ENCODE results near the gene FGF3. TPM values are rescaled to one million over a fixed set of nuclear protein-coding genes. Genes with fewer than 3 reads are reported as not detected.

FGF3 gene
- polyA plus RNA-seq, 1 of the 3 experiments (the other 2 are of a cell fraction), result not detected

DNA sequence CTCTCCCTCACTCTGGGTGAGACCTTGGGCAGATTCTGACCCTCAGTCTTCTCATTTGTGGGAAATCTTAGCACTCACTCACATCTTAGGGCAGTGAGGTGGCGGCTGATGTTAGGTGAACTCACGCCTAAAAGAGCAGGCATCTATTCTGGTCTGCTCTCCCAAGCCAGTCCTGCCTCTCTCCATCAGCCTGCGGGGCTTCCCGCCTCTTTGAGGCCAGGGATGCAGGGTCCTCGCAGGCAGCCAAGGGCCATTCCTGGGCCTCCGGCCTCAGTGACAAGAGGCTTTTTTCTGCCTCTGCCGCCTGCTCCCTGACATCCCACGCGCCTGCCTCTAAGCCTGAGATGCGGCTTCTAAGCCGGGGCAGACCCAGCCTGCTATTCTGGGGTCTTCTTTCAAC is 30.3 kb downstream of the FGF3 start (continued):
- TF ChIP-seq POLR2AphosphoS5 (IDR thresholded peaks at IDR 0.05; ENCODE audit: low read depth, low read length) (no peak), RXRA (IDR thresholded peaks at IDR 0.05; ENCODE audit: borderline replicate concordance, low read depth) (no peak), FOSL2 (IDR thresholded peaks at IDR 0.05; ENCODE audit: borderline replicate concordance, low read depth) (no peak), NRF1 (IDR thresholded peaks at IDR 0.05; ENCODE audit: low read depth, low read length) (no peak), RCOR1 (IDR thresholded peaks at IDR 0.05; ENCODE audit: low read length) (no peak), EP300 (IDR thresholded peaks at IDR 0.05; ENCODE audit: borderline replicate concordance in 1 of 2, low read depth in 1 of 2, low read length in 1 of 2) (no peak), FOXJ3 (CRISPR knock-in tag; IDR thresholded peaks at IDR 0.05) (no peak), RAD21 (IDR thresholded peaks at IDR 0.05; ENCODE audit: low read length) (no peak)

DNA sequence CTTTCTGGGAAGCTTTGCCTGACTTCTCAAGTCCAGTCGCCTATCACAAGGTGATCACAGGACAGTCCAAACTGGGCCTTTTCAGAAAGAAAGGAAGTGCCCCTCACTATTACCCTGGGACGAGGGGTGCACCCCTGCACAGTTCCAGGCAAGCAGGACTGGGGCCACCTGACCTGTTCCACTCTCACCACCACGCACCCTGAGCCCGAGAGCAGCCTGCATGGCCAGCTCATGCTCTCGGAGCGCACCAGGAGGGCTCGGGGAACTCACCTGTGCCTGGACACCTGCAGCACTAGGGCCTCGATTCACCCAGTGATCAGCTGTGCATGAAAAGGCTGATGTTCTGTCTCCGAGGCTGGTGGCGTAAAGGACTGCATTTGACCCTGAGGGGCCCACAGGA is 31.3 kb downstream of the FGF3 start:
- Histone ChIP-seq H3K27me3 (ENCODE audit: insufficient read depth) (no peaks in the 10 kb centered on the region; the same call in 1 of the 2 replicates), H3F3A (replicated peaks; ENCODE audit: insufficient read depth) (peaks cover 4% of the 10 kb centered on the region), H2AFZ (ENCODE audit: low read depth) (no peak overlapping the region), H3K4me3 (ENCODE audit: low read depth in 2 of 2, low read length in 1 of 2) (no peak overlapping the region), H3K4me1 (ENCODE audit: control insufficient read depth in 1 of 2, insufficient read depth in 2 of 2, low read depth in 1 of 2, low read length in 1 of 2) (no peaks in the 10 kb centered on the region; a peak in 1 of 4 replicates), H4K20me1 (ENCODE audit: insufficient read depth) (no peaks in the 10 kb centered on the region), H3K9me3 (no peaks in the 10 kb centered on the region), H3K9ac (no peak overlapping the region), H3K27ac (ENCODE audit: low read depth in 2 of 2, low read length in 1 of 2) (no peak overlapping the region), H3K79me2 (ENCODE audit: insufficient read depth) (no peaks in the 10 kb centered on the region), H3K4me2 (no peak overlapping the region), H3K36me3 (replicated peaks in 1 of 2; ENCODE audit: control insufficient read depth in 1 of 2, insufficient read depth in 2 of 2, low read length in 1 of 2) (no peaks in the 10 kb centered on the region), H3K9me2 (no peaks in the 10 kb centered on the region)
- CTCF ChIA-PET, result interaction anchor here (0.9 to 1.5 kb wide), 3 partner anchors 13 to 24 kb away, joined by 3 to 4 read pairs (median 4); no protein-coding TSS in a partner anchor
- TF ChIP-seq RXRA (IDR thresholded peaks at IDR 0.05; ENCODE audit: borderline replicate concordance, low read depth) (no peak), TCF12 (IDR thresholded peaks at IDR 0.05) (no peak), MXI1 (IDR thresholded peaks at IDR 0.05; ENCODE audit: low read depth, low read length) (no peak), CHD2 (IDR thresholded peaks at IDR 0.05; ENCODE audit: low read length, partially characterized antibody) (no peak), GATA2 (CRISPR knock-in tag; IDR thresholded peaks at IDR 0.05) (no peak), TAF1 (IDR thresholded peaks at IDR 0.05; ENCODE audit: borderline replicate concordance, low read depth, low read length) (no peak), POLR2AphosphoS5 (IDR thresholded peaks at IDR 0.05; ENCODE audit: low read depth, low read length) (no peak), FOSL2 (IDR thresholded peaks at IDR 0.05; ENCODE audit: borderline replicate concordance, low read depth) (no peak), YY1 (IDR thresholded peaks at IDR 0.05; ENCODE audit: low read depth) (no peak), EP300 (IDR thresholded peaks at IDR 0.05; ENCODE audit: borderline replicate concordance in 1 of 2, low read depth in 1 of 2, low read length in 1 of 2) (no peak), TEAD4 (IDR thresholded peaks at IDR 0.05; ENCODE audit: borderline replicate concordance, insufficient read depth) (no peak), NFIC (IDR thresholded peaks at IDR 0.05; ENCODE audit: borderline replicate concordance) (no peak), EZH2phosphoT487 (IDR thresholded peaks at IDR 0.05; ENCODE audit: borderline replicate concordance, low read depth) (no peak), RAD21 (IDR thresholded peaks at IDR 0.05; ENCODE audit: low read length) (no peak), ELF1 (IDR thresholded peaks at IDR 0.05) (no peak), FOXM1 (IDR thresholded peaks at IDR 0.05; ENCODE audit: low read depth) (no peak)
- TF ChIP-seq, protein P1, sequence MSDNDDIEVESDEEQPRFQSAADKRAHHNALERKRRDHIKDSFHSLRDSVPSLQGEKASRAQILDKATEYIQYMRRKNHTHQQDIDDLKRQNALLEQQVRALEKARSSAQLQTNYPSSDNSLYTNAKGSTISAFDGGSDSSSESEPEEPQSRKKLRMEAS (IDR thresholded peaks at IDR 0.05; ENCODE audit: low read depth), result no peak
- TF ChIP-seq, protein P2, sequence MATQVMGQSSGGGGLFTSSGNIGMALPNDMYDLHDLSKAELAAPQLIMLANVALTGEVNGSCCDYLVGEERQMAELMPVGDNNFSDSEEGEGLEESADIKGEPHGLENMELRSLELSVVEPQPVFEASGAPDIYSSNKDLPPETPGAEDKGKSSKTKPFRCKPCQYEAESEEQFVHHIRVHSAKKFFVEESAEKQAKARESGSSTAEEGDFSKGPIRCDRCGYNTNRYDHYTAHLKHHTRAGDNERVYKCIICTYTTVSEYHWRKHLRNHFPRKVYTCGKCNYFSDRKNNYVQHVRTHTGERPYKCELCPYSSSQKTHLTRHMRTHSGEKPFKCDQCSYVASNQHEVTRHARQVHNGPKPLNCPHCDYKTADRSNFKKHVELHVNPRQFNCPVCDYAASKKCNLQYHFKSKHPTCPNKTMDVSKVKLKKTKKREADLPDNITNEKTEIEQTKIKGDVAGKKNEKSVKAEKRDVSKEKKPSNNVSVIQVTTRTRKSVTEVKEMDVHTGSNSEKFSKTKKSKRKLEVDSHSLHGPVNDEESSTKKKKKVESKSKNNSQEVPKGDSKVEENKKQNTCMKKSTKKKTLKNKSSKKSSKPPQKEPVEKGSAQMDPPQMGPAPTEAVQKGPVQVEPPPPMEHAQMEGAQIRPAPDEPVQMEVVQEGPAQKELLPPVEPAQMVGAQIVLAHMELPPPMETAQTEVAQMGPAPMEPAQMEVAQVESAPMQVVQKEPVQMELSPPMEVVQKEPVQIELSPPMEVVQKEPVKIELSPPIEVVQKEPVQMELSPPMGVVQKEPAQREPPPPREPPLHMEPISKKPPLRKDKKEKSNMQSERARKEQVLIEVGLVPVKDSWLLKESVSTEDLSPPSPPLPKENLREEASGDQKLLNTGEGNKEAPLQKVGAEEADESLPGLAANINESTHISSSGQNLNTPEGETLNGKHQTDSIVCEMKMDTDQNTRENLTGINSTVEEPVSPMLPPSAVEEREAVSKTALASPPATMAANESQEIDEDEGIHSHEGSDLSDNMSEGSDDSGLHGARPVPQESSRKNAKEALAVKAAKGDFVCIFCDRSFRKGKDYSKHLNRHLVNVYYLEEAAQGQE (IDR thresholded peaks at IDR 0.05; ENCODE audit: low read depth, low read length), result no peak
- TF ChIP-seq, protein P3, sequence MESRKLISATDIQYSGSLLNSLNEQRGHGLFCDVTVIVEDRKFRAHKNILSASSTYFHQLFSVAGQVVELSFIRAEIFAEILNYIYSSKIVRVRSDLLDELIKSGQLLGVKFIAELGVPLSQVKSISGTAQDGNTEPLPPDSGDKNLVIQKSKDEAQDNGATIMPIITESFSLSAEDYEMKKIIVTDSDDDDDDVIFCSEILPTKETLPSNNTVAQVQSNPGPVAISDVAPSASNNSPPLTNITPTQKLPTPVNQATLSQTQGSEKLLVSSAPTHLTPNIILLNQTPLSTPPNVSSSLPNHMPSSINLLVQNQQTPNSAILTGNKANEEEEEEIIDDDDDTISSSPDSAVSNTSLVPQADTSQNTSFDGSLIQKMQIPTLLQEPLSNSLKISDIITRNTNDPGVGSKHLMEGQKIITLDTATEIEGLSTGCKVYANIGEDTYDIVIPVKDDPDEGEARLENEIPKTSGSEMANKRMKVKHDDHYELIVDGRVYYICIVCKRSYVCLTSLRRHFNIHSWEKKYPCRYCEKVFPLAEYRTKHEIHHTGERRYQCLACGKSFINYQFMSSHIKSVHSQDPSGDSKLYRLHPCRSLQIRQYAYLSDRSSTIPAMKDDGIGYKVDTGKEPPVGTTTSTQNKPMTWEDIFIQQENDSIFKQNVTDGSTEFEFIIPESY (IDR thresholded peaks at IDR 0.05; ENCODE audit: borderline replicate concordance, low read depth), result no peak
- TF ChIP-seq, protein P4, sequence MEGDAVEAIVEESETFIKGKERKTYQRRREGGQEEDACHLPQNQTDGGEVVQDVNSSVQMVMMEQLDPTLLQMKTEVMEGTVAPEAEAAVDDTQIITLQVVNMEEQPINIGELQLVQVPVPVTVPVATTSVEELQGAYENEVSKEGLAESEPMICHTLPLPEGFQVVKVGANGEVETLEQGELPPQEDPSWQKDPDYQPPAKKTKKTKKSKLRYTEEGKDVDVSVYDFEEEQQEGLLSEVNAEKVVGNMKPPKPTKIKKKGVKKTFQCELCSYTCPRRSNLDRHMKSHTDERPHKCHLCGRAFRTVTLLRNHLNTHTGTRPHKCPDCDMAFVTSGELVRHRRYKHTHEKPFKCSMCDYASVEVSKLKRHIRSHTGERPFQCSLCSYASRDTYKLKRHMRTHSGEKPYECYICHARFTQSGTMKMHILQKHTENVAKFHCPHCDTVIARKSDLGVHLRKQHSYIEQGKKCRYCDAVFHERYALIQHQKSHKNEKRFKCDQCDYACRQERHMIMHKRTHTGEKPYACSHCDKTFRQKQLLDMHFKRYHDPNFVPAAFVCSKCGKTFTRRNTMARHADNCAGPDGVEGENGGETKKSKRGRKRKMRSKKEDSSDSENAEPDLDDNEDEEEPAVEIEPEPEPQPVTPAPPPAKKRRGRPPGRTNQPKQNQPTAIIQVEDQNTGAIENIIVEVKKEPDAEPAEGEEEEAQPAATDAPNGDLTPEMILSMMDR (IDR thresholded peaks at IDR 0.05), result no peak
- WGBS (ENCODE audit: low lambda C conversion rate), result 76% methylated on average over 5 of the region's 10 CpGs
- POLR2A ChIA-PET, result no interaction called here
- DNase-seq, result no peak
